Fibroblast of the aortic adventitia (primary cell): ENCODE data around the gene APOC4. TPM values are rescaled to one million over a fixed set of nuclear protein-coding genes. Genes with fewer than 3 reads are reported as not detected.

Experiments
- DNase-seq: peaks from one replicate; pipeline ENCODE4 v3.0.0-alpha.2; 2010; ENCODE audit warnings: low read depth
- H3K4me3 ChIP-seq: 2 replicates; pipeline ENCODE4 v1.5.1; 2011; ENCODE audit warnings: low read depth, mild to moderate bottlenecking, control low read depth, low read length, moderate library complexity
- CTCF ChIP-seq: IDR thresholded peaks from 2 replicates; pipeline ENCODE4 v1.5.1; 2011; ENCODE audit warnings: mild to moderate bottlenecking, low read length, control low read depth, inconsistent platforms; ENCODE audit not compliant: insufficient read depth
- total RNA-seq: library from RNA; depleted of rRNA; stranded (reverse); fragments of >200 nt; gene quantifications from 2 replicates; pipeline ENCODE4 v1.2.3, GENCODE V29; 2012; ENCODE audit warnings: low replicate concordance

Gene APOC4
- total RNA-seq, 1 donor: not detected

GRCh38 chr19:44987148-44987675 lies 45.2 kb downstream of the APOC4 start:
- no peak for TF ChIP-seq CTCF
- no peak for DNase-seq

GRCh38 chr19:44988273-44988672 lies 46.2 kb downstream of the APOC4 start:
- no peak for DNase-seq
- H3K4me3 ChIP-seq: no peak overlapping the region
- no peak for TF ChIP-seq CTCF

More at GRCh38 chr19:44987148-44987675, 45.2 kb downstream of the APOC4 start:
- no peak overlapping the region for H3K4me3 ChIP-seq

- peak; percentile 71 for TF ChIP-seq CTCF
- DNase-seq: peak; percentile 64
Observed at GRCh38 chr19:44988896-44989556, 47.0 kb downstream of the APOC4 start.

GRCh38 chr19:44990459-44990858 lies 48.4 kb downstream of the APOC4 start:
- no peak for DNase-seq
- H3K4me3 ChIP-seq: no peak overlapping the region
- no peak for TF ChIP-seq CTCF

More at GRCh38 chr19:44988896-44989556, 47.0 kb downstream of the APOC4 start:
- no peak overlapping the region for H3K4me3 ChIP-seq

GRCh38 chr19:44990966-44991365 lies 48.9 kb downstream of the APOC4 start:
- no peak for TF ChIP-seq CTCF
- no peak for DNase-seq

GRCh38 chr19:44992336-44993163 lies 50.5 kb downstream of the APOC4 start:
- H3K4me3 ChIP-seq: no peak overlapping the region
- TF ChIP-seq CTCF: no peak
- no peak for DNase-seq

More at GRCh38 chr19:44990966-44991365, 48.9 kb downstream of the APOC4 start:
- H3K4me3 ChIP-seq: no peak overlapping the region
